Breast epithelium (tissue), 4 donors: ENCODE data around the gene LTB4R2. TPM values are rescaled to one million over a fixed set of nuclear protein-coding genes. Genes with fewer than 3 reads are reported as not detected.
A peak's percentile ranks its signal among the peaks of the same experiment; 100 is the strongest.

Experiments used
- DNase-seq, 2 donors: peaks; one replicate each; pipeline ENCODE4 v3.0.0-alpha.2; 2019; ENCODE audit warnings: low spot score in 2 of 2
- H3K27ac ChIP-seq, 2 donors: fragments of 200-600 bp; sonication (generic) in 1 of 2; one replicate each; pipeline ENCODE4 v1.5.1; 2016 to 2019; ENCODE audit warnings: mild to moderate bottlenecking in 1 of 2
- H3K27me3 ChIP-seq, 2 donors: fragments of 200-600 bp; sonication (generic) in 1 of 2; one replicate each; pipeline versions ENCODE4 v1.5.1 to v1.6.0; 2017 to 2019; ENCODE audit warnings: control low read depth in 1 of 2, mild to moderate bottlenecking in 1 of 2
- H3K36me3 ChIP-seq: fragments of 200-600 bp; one replicate; pipeline ENCODE4 v1.5.1; 2019
- H3K4me1 ChIP-seq, 2 donors: fragments of 200-600 bp; sonication (generic); one replicate each; pipeline ENCODE4 v1.5.1; 2016 to 2019; ENCODE audit warnings: control low read depth in 1 of 2
- H3K4me3 ChIP-seq, 3 donors: fragments of 200-600 bp; sonication (generic); 1 replicate in 2 of 3; 2 replicates in 1 of 3; pipeline ENCODE4 v1.5.1; 2016 to 2019; ENCODE audit warnings: mild to moderate bottlenecking in 3 of 3, moderate library complexity in 2 of 3
- H3K9me3 ChIP-seq, 2 donors: fragments of 200-600 bp; sonication (generic) in 1 of 2; one replicate each; pipeline ENCODE4 v1.5.1; 2016 to 2019; ENCODE audit warnings: control low read depth in 1 of 2
- CTCF ChIP-seq, 3 donors: fragments of 450-650 bp; IDR thresholded peaks; one replicate each; pipeline ENCODE4 v1.5.1; 2016 to 2017; ENCODE audit warnings: antibody characterized with exemption in 3 of 3, mild to moderate bottlenecking in 3 of 3, moderate library complexity in 3 of 3
- POLR2A ChIP-seq: fragments of 450-650 bp; IDR thresholded peaks from one replicate; pipeline ENCODE4 v1.6.1; 2016; ENCODE audit warnings: antibody characterized with exemption, mild to moderate bottlenecking, moderate library complexity
- POLR2AphosphoS5 ChIP-seq, 3 donors: sonication (generic); formaldehyde crosslinking; IDR thresholded peaks; one replicate each; pipeline ENCODE4 v1.6.1; 2017; ENCODE audit warnings: antibody characterized with exemption in 3 of 3
- intact Hi-C: fragments of 100-400 bp; cut with DNase I; formaldehyde crosslinking; loops from one replicate; pipeline ENCODE4 v1.15.1; 2023; ENCODE audit warnings: low total_unique reads
- total RNA-seq, 3 donors: library from RNA; depleted of rRNA; stranded (reverse); fragments of >200 nt; gene quantifications; one replicate each; pipeline ENCODE4 v1.1.0, GENCODE V29; 2016

Gene LTB4R2
- total RNA-seq, 3 donors from 2014 or later, result 8.5 to 11.1 (median 9.4) TPM

GRCh38 chr14:24314377-24315193 lies 4.6 kb downstream of the LTB4R2 start:
- intact Hi-C loops, result no loop called here

DNA sequence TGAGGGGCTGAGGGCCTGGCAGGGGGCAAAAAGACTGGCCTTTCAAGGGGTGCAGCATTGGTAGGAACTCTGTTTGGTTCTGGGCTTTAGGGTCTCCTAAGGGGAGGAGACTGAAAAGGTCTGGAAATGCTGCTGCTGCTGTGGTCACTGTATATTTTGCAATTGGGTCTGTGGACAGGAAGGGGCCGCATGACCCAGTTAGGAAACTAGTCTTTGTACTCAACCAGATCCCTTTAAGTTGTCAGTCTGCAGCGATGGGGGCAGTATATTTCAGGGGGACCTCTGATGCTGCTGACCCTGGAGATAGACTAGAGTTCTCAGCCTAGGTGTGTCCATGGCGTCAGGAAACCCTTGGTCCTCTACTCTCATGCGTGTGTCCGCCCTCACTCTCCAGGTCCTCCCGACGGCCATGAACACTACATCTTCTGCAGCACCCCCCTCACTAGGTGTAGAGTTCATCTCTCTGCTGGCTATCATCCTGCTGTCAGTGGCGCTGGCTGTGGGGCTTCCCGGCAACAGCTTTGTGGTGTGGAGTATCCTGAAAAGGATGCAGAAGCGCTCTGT lies 5.4 kb downstream of the LTB4R2 start:
- Histone ChIP-seq H3K27me3 (no peaks in the 10 kb centered on the region), H3K9me3 (no peaks in the 10 kb centered on the region), H3K36me3 (no peaks in the 10 kb centered on the region), H3K4me1 (peaks cover 3 to 6% of the 10 kb centered on the region in 2 donors), H3K27ac (peak overlapping the region in 1 of 2 donors; percentile 80), H3K4me3 (no peak overlapping the region)
- no peak for DNase-seq
- TF ChIP-seq POLR2AphosphoS5 (IDR thresholded peaks at IDR 0.05), result no peak
- TF ChIP-seq POLR2A, result no peak
- TF ChIP-seq CTCF (IDR thresholded peaks at IDR 0.05), result no peak
- intact Hi-C loops, result no loop called here

More at GRCh38 chr14:24314377-24315193, 4.6 kb downstream of the LTB4R2 start:
- peak overlapping the region in 1 of 2 donors; percentile 80 for H3K27ac ChIP-seq
- H3K36me3 ChIP-seq, result no peaks in the 10 kb centered on the region
- DNase-seq, result no peak
- TF ChIP-seq POLR2AphosphoS5 (IDR thresholded peaks at IDR 0.05) (no peak), CTCF (IDR thresholded peaks at IDR 0.05) (no peak), POLR2A (no peak)
- no peaks in the 10 kb centered on the region for H3K27me3 ChIP-seq
- no peaks in the 10 kb centered on the region for H3K9me3 ChIP-seq
- H3K4me3 ChIP-seq, result no peak overlapping the region
- peaks cover 10 to 14% of the 10 kb centered on the region in 2 donors for H3K4me1 ChIP-seq

GRCh38 chr14:24315807-24316596 lies 6.1 kb downstream of the LTB4R2 start:
- intact Hi-C loops, result no loop called here
- Histone ChIP-seq H3K27me3 (no peaks in the 10 kb centered on the region), H3K36me3 (no peaks in the 10 kb centered on the region), H3K9me3 (no peaks in the 10 kb centered on the region), H3K27ac (peak overlapping the region in 1 of 2 donors; percentile 80), H3K4me3 (peak overlapping the region in 1 of 3 donors; percentile 27), H3K4me1 (peaks cover 2 to 6% of the 10 kb centered on the region in 2 donors)
- DNase-seq, result no peak
- TF ChIP-seq POLR2A (no peak), CTCF (IDR thresholded peaks at IDR 0.05) (no peak), POLR2AphosphoS5 (IDR thresholded peaks at IDR 0.05) (no peak)

GRCh38 chr14:24316597-24316950 lies 6.6 kb downstream of the LTB4R2 start:
- TF ChIP-seq POLR2A (no peak), POLR2AphosphoS5 (IDR thresholded peaks at IDR 0.05) (no peak)
- Histone ChIP-seq H3K27me3 (no peaks in the 10 kb centered on the region), H3K4me1 (peaks cover 2 to 6% of the 10 kb centered on the region in 2 donors), H3K4me3 (peak overlapping the region in 1 of 3 donors; percentile 27), H3K9me3 (no peaks in the 10 kb centered on the region), H3K27ac (peak overlapping the region in 1 of 2 donors; percentile 80), H3K36me3 (no peaks in the 10 kb centered on the region)
- no peak for DNase-seq
- intact Hi-C loops, result no loop called here

- Histone ChIP-seq H3K4me3 (no peak overlapping the region), H3K27me3 (no peaks in the 10 kb centered on the region), H3K36me3 (no peaks in the 10 kb centered on the region), H3K27ac (peak overlapping the region in 1 of 2 donors; percentile 80), H3K9me3 (no peaks in the 10 kb centered on the region), H3K4me1 (peaks cover 0 to 2% of the 10 kb centered on the region in 2 donors)
- intact Hi-C loops, result no loop called here
- DNase-seq, result no peak
- no peak for TF ChIP-seq CTCF (IDR thresholded peaks at IDR 0.05)
- no peak for TF ChIP-seq POLR2AphosphoS5 (IDR thresholded peaks at IDR 0.05)
- no peak for TF ChIP-seq POLR2A
Observed at GRCh38 chr14:24317141-24317928, 7.4 kb downstream of the LTB4R2 start.
